Lung microvascular endothelial cell (primary cell): ENCODE results near the gene LRRC37A3. TPM values are rescaled to one million over a fixed set of nuclear protein-coding genes. Genes with fewer than 3 reads are reported as not detected.
"Not testable (repeated sequence)": the region's sequence is repeated elsewhere in the genome, so short reads cannot be mapped to it uniquely, and the experiment has no call there.

Experiments used
- DNase-seq, 2 donors: peaks; one replicate each; pipeline versions ENCODE4 v3.0.0 to v3.0.0-alpha.2; 2010; ENCODE audit warnings: low read depth in 2 of 2
- total RNA-seq: library from RNA; depleted of rRNA; stranded (reverse); fragments of >200 nt; gene quantifications from 2 replicates; pipeline ENCODE4 v1.2.1, GENCODE V29; 2014

Gene LRRC37A3
- total RNA-seq, 1 donor from 2014 or later = 8.3 TPM

GRCh38 chr17:64926430-64926829, 7.2 kb upstream of the LRRC37A3 start:
- not testable (repeated sequence) for DNase-seq

- not testable (repeated sequence) for DNase-seq
Measured at GRCh38 chr17:64925244-64925643, 6.0 kb upstream of the LRRC37A3 start.

GRCh38 chr17:64923051-64923568, 3.8 kb upstream of the LRRC37A3 start:
- DNase-seq = not testable (repeated sequence)

GRCh38 chr17:64920419-64921172, 1.3 kb upstream of the LRRC37A3 start:
- no peak for DNase-seq

DNA sequence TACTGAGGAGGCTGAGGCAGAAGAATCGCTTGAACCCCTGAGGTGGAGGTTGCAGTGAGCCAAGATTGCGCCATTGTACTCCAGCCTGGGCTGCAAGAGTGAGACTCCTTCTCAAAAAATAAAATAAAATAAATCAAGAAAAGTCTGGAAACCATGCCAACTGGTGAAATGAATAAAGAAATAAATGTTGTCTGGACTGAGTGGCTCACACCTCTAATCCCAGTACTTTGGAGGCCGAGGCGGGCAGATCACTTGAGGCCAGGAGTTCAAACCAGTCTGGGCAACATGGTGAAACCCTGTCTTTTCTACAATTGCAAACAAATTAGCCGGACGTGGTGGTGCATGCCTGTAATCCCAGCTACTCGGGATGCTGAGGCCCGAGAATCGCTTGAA, 744 bp upstream of the LRRC37A3 start:
- DNase-seq = no peak

DNA sequence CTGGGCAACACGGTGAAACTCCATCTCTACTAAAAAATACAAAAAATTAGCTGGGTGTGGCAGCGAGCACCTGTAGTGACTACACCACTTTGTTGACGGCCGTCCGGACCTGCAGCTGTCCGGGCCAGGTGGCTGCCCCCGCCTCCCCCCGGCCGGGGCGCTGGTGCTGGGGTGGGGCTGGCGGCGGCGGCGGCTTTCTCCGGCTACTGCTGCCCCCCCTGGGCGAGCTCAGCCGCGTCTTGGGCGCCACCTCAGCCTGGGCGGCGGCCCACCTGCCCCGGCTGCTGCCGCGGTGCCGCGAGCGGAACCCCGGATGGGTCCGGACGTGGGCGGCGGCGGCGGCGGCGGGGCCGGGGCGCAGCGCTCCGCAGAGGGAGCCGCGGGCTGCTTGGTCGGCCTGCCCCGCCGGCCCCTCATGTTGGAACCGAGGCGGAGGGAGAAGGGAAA, 413 bp downstream of the LRRC37A3 start:
- peak; percentile 36 to 37 for DNase-seq

DNA sequence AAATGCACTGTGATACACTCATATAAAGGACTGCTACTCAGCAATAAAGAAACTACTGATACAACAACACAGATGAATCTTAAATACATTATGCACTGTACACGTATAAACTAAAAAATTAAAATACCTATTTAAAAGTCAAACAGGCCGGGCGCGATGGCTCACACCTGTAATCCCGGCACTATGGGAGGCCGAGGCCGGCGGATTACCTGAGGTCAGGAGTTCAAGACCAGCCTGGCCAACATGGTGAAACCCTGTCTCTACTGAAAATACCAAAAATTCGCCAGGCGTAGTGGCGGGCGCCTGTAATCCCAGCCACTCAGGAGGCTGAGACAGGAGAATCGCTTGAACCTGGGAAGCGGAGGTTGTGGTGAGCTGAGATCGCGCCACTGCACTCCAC, 1.7 kb downstream of the LRRC37A3 start:
- not testable (repeated sequence) for DNase-seq

DNA sequence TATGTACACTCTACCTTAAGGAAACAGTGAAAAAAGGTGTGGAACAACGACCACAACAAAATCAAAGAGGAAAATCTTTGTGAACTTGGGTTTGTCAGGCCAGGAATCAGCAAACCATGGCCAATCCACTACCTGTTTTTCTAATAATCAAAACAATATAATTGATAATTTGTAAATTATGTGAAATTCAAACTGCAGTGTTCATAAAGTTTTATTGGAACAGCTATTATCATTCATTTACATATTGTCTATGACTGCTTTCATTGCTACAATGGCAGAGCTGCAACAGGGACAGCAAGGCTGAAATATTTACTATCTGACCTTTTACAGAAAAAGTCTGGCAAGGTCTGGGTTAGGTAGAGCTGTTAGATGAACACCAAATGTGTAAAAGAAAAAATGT, 4.0 kb downstream of the LRRC37A3 start:
- DNase-seq = not testable (repeated sequence)

GRCh38 chr17:64910191-64910514, 9.1 kb downstream of the LRRC37A3 start:
- not testable (repeated sequence) for DNase-seq

DNA sequence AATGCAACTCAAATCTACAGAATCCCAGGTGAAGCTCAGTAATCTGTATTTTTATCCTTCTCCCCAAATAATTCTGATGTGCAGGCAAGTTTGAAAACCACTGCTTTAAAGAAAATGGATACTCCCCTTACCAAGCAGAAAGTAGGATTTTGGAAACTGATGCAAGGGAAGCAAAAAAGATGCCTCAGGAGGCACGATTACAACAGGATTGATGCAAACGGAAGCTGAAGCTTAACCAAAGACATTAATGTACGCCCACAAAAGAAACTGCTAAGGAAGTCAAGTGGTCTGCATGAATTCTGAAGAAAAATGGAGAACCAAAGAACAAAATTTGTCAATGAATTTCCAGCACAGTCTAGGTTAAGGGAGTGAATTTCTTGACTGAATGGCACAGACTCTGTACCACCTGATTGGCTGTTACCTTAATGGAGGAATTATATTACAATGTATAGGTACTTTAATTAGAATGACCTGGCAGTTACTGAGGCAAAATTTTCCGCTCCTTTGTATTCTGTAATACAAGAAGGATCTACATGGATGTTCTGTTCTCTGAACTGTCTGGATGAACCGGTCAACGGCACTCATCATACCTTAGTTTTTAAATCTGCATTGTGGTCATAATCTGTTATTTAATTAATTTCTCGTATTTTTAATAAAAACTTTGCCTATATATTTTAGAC, 9.6 kb downstream of the LRRC37A3 start:
- not testable (repeated sequence) for DNase-seq

GRCh38 chr17:64904069-64904468, 15.2 kb downstream of the LRRC37A3 start:
- DNase-seq = not testable (repeated sequence)

GRCh38 chr17:64897136-64897535, 22.1 kb downstream of the LRRC37A3 start:
- DNase-seq = not testable (repeated sequence)

DNA sequence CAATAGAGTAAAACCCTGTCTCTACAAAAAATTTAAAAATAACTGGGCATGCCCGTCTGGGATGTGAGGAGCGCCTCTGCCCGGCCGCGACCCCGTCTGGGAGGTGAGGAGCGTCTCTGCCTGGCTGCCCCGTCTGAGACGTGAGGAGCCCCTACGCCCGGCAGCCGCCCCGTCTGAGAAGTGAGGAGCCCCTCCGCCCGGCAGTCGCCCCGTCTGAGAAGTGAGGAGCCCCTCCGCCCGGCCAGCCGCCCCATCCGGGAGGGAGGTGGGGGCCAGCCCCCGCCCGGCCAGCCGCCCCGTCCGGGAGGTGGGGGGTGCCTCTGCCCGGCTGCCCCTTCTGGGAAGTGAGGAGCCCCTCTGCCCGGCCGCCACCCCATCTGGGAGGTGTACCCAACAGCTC, 45.1 kb downstream of the LRRC37A3 start:
- DNase-seq = not testable (repeated sequence)

DNA sequence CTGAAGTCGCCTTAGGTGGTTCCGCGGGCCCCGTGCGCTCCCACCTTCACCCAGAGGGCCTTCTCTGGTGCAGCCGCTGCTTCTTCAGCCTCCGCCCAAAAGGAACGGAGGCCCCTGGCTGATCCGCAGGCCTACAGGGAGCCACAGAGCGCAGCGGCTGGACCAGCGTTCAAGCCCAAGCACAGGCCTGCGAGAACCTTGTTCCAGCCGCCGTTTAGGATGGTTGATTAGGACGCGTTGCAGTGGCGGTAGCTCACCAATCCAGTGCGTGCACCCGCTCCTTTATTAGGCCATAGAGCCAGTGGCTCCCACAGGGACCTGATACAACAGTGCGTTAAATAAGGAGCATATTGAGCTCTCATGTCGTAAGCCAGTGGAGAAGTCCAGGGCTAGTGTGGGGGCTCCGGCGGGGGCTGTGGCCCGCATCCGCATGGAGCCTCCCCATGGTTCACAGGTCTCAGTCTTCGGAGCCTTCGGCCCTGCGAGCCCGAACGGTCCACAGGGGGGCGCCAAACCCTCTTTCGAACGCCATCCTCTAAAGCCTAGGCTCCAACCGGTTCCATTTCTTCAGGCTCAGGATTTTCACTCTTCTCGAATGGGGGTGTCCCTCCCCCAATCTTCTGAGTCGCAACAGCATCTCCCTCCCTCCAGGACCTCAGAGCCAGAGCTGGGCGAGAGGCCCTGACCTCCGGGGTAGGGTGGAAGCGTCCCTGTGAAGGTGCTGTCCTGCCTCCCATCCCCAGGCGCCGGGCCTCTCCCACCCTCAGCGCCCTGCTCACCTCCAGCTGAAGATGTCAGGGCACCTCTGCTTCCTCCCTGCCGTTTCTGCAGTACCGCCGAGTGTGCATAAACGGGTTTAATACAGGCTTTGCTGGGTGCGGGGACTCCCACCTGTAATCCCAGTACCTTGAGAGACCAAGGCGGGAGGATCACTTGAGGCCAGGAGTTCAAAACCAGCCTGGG, 71.5 kb downstream of the LRRC37A3 start:
- peak; percentile 57 to 69 for DNase-seq

DNA sequence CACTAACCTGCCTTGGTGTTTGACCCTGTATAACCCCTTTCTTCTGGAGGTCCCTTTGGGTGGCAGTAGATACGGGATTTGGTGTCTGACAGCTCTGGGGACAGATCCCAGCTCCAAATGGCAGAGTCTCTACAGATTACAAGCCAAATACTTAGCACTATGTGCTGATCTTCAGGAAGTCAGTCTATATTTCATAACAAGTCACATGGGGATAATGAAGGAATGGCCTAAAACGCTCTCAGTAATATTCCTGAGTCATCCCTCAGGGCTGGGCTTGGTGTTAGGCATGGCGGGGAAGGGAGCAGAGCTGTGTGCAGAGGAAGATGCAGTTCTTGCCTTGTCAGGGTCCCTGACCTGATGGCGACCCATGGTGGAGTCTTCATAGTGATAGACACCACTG, 72.4 kb downstream of the LRRC37A3 start:
- DNase-seq = peak in 1 of 2 donors; percentile 20

GRCh38 chr17:64843918-64844317, 75.4 kb downstream of the LRRC37A3 start:
- not testable (repeated sequence) for DNase-seq

GRCh38 chr17:64842900-64843299, 76.4 kb downstream of the LRRC37A3 start:
- not testable (repeated sequence) for DNase-seq

DNA sequence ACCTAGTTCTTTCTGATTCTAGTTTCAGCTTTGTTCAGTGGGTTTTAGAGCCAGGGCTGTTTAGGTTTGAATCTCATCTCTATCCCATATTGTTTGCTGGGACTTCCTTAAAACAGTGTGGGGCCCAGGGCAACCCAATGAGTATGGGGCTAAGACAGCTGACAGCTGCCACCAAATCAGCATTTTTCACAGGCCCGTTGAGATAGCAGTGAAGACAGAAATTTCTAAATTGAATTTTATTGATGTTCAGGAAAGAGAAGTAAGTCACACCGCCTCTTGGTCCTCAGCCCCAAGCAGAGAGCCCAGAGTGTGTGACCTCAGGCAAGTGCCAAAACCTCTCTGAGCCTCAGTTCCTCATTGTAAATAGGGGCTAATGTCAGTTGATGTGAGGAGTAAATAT, 78.3 kb downstream of the LRRC37A3 start:
- DNase-seq = not testable (repeated sequence)

GRCh38 chr17:64838513-64838912, 80.8 kb downstream of the LRRC37A3 start:
- DNase-seq = not testable (repeated sequence)

DNA sequence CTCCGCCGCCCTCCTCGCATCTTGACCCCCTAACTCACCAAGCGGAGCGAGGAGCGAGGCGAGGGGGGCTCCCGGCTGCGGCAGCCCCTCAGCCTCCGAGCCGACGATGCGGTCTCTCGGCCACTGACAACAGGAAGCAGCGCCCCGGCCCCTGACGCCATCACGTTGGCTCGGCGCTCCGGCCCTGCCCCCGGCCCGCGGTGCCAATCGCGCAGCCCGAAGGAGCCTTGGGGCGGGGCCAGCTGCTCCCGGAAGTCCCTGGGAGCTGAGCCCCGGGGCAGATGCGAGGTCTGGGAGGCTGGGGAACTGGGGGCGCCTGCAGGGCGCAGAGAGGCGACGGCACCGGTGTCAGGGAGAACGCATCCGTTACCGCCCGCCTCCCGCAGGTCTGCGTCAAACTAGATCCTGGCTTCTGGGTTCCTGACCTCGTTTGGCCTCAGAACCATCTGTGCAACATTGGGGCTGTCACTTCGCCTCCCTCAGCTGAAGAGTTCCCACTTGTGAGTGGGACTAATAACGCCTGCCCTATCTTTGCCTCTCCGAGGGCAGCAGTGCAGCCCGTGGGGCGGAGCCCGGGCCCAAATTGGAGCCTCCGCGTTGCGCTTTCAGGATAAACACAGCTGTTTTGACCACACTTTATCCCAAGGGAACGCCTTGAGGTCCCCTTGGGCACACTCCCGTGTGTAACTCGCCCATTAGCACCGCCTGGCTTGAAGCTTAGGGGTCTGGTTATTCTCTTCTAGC, 82.1 kb downstream of the LRRC37A3 start:
- peak; percentile 86 for DNase-seq

DNA sequence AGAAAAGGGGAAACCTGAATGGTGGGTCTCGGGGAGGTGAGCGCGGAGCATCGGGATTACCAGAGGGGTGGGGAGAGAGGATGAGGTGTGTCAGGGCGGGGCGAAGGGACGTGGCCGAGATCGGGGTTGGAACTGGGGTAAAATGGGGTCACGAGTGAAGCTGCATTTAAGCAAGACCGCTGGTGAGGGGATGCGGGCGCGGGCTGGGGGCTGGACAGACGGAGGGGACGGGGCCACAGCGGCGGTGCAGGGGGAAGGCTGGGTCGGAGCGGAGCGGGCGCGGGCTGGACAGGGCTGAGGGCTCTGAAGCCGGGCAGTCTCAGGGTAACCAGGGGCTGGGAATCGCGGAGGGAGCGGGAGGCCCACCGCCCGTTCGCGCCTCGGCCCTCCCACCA, 82.7 kb downstream of the LRRC37A3 start:
- DNase-seq = peak in 1 of 2 donors; percentile 16
